Right lung (tissue), 5 donors: ENCODE data around the gene DES. TPM values are rescaled to one million over a fixed set of nuclear protein-coding genes. Genes with fewer than 3 reads are reported as not detected.

Experiments used
- DNase-seq, 2 donors: peaks; one replicate each; pipeline ENCODE4 v3.0.0-alpha.2; 2013
- polyA plus RNA-seq, 5 donors: library from polyadenylated mRNA; unstranded; fragments of 120-200 nt; gene quantifications; one replicate each; pipeline versions ENCODE4 v1.2.1 to v1.2.3, GENCODE V29; 2013; ENCODE audit warnings: inconsistent platforms in 1 of 5, low replicate concordance in 1 of 5; ENCODE audit not compliant: insufficient read length in 5 of 5, insufficient read depth in 1 of 5

Gene DES
- polyA plus RNA-seq, 5 donors, result 10.2 to 190 (median 32.6) TPM

- DNase-seq, result no peak
These were observed 54.5 kb downstream of the DES start for GRCh38 chr2:219472629-219473187.

- DNase-seq, result no peak
These were observed 55.3 kb downstream of the DES start for GRCh38 chr2:219473511-219473910.

GRCh38 chr2:219474285-219475060 lies 56.3 kb downstream of the DES start:
- DNase-seq, result no peak

- DNase-seq, result no peak
These were observed 57.1 kb downstream of the DES start for GRCh38 chr2:219475278-219475677.

- peak in 1 of 2 donors; percentile 60 for DNase-seq
These were observed 57.8 kb downstream of the DES start for GRCh38 chr2:219475697-219476651.

Other genes with a start within 250 kb of the DES start
- gene SLC23A3, start 248.3 kb upstream of the DES start, polyA plus RNA-seq, result 1 to 10 TPM; 3.6 to 4.8 (median 3.9) TPM
- 10 to 100 TPM; 35.5 to 46.1 (median 38.5) TPM for gene CNPPD1, start 241.5 kb upstream of the DES start, polyA plus RNA-seq
- 10 to 100 TPM; 73.4 to 88.4 (median 80.1) TPM for gene RETREG2, start 240.1 kb upstream of the DES start, polyA plus RNA-seq
- gene ZFAND2B, start 211.6 kb upstream of the DES start, polyA plus RNA-seq, result 10 to 100 TPM; 31.5 to 45.9 (median 35.8) TPM
- gene ABCB6, start 199.4 kb upstream of the DES start, polyA plus RNA-seq, result 10 to 100 TPM; 25.4 to 41.5 (median 30.1) TPM
- gene ATG9A, start 188.7 kb upstream of the DES start, polyA plus RNA-seq, result 10 to 100 TPM; 38.7 to 44.8 (median 40.3) TPM
- 10 to 100 TPM; 58.2 to 87.0 (median 64.9) TPM for gene ANKZF1, start 188.6 kb upstream of the DES start, polyA plus RNA-seq
- gene GLB1L, start 172.9 kb upstream of the DES start, polyA plus RNA-seq, result 10 to 100 TPM; 11.2 to 17.4 (median 15.2) TPM
- gene STK16, start 172.9 kb upstream of the DES start, polyA plus RNA-seq, result 10 to 100 TPM; 32.1 to 36.2 (median 35.2) TPM
- gene TUBA4B, start 165.1 kb upstream of the DES start, polyA plus RNA-seq, result 1 to 10 TPM in 4 of 5 donors, under 1 TPM in 1; 0.34 to 5.7 (median 4.3) TPM
- gene TUBA4A, start 164.5 kb upstream of the DES start, polyA plus RNA-seq, result 10 to 100 TPM; 24.7 to 51.2 (median 38.0) TPM
- gene DNAJB2, start 139.0 kb upstream of the DES start, polyA plus RNA-seq, result 10 to 100 TPM; 56.5 to 81.6 (median 74.9) TPM
- 1 to 10 TPM in 2 of 5 donors, under 1 TPM in 3; 0.30 to 1.2 (median 0.69) TPM for gene PTPRN, start 109.0 kb upstream of the DES start, polyA plus RNA-seq
- not detected for gene RESP18, start 85.6 kb upstream of the DES start, polyA plus RNA-seq
- gene DNPEP, start 30.5 kb upstream of the DES start, polyA plus RNA-seq, result 10 to 100 TPM; 48.3 to 89.7 (median 71.3) TPM
- gene SPEG, start 16.5 kb downstream of the DES start, polyA plus RNA-seq, result 10 to 100 TPM; 18.1 to 35.5 (median 33.7) TPM
- gene GMPPA, start 80.5 kb downstream of the DES start, polyA plus RNA-seq, result 10 to 100 TPM; 20.3 to 28.8 (median 24.8) TPM
- gene ASIC4, start 96.1 kb downstream of the DES start, polyA plus RNA-seq, result under 1 TPM; 0.06 to 0.42 (median 0.22) TPM
- 10 to 100 TPM; 16.5 to 44.9 (median 23.4) TPM for gene CHPF, start 125.4 kb downstream of the DES start, polyA plus RNA-seq
- 1 to 10 TPM; 2.0 to 4.2 (median 2.6) TPM for gene TMEM198, start 125.7 kb downstream of the DES start, polyA plus RNA-seq
- 100 to 1,000 TPM; 102 to 150 (median 139) TPM for gene OBSL1, start 153.2 kb downstream of the DES start, polyA plus RNA-seq
- gene INHA, start 153.9 kb downstream of the DES start, polyA plus RNA-seq, result 1 to 10 TPM in 2 of 5 donors, under 1 TPM in 3; 0.50 to 1.6 (median 0.90) TPM
- 10 to 100 TPM; 20.3 to 29.7 (median 26.2) TPM for gene STK11IP, start 179.5 kb downstream of the DES start, polyA plus RNA-seq
- 10 to 100 TPM in 3 of 5 donors, 1 to 10 TPM in 2; 7.1 to 14.0 (median 10.3) TPM for gene SLC4A3, start 209.3 kb downstream of the DES start, polyA plus RNA-seq